22Rv1 (cell line): ENCODE measurements around the gene B3GLCT.
A peak's percentile ranks its signal among the peaks of the same experiment; 100 is the strongest.

Experiments used
- H3K27ac ChIP-seq: fragments of 450-650 bp; 2 replicates; pipeline ENCODE4 v1.5.1; 2017
- CTCF ChIP-seq: fragments of 450-650 bp; IDR thresholded peaks from 2 replicates; pipeline ENCODE4 v1.5.1; 2017; ENCODE audit warnings: mild to moderate bottlenecking
- ZFX ChIP-seq: fragments of 450-650 bp; IDR thresholded peaks from 2 replicates; pipeline ENCODE4 v1.6.1; 2017; ENCODE audit warnings: antibody characterized with exemption, borderline replicate concordance

The B3GLCT gene

DNA sequence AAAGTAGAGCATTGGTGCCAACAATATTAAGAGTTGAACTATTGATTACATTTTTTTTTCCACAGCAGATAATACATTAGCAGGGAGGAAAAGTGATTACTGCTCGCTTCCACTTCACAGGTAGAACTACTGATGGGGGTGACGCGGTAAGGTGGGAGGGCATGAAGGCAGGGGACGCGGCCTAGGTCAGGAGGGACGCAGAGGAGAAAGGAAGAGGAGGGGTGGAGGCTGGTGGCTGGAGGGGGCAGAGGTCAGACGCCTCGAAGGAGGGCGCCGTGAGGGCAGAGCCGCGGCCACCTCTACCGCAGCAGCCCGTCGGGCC, 287 bp upstream of the B3GLCT start:
- H3K27ac ChIP-seq = peak overlapping the region; percentile 90
- no peak for TF ChIP-seq ZFX
- no peak for TF ChIP-seq CTCF

GRCh38 chr13:31200637-31200971, 829 bp downstream of the B3GLCT start:
- no peak for TF ChIP-seq CTCF
- TF ChIP-seq ZFX = no peak
- peak overlapping the region; percentile 90 for H3K27ac ChIP-seq

- TF ChIP-seq ZFX (no peak), CTCF (no peak)
- H3K27ac ChIP-seq = no peak overlapping the region
Measured at GRCh38 chr13:31201341-31202031, 1.7 kb downstream of the B3GLCT start.

DNA sequence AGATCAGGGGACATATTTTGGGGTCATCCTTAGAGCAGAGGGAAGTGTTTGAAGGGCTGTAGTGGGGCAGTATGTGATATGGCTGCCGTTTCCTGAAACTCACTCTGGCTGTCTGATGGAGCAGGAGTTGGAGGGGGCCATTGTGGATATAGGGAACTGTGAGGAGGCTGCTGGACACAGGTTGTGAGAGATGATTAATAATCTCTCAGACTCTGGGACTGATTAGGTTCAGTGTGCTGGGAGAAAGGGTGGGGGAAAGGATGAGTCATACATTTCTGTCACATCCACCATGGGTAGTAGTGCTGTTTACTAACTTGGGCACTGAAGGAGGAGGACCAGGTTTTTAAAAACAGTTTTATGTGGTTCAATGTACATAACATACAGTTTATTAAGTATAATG, 4.8 kb downstream of the B3GLCT start:
- TF ChIP-seq ZFX (no peak), CTCF (no peak)
- H3K27ac ChIP-seq = no peak overlapping the region

- TF ChIP-seq CTCF (no peak), ZFX (no peak)
- H3K27ac ChIP-seq = peak overlapping the region; percentile 69
Measured at GRCh38 chr13:31207661-31208552, 8.1 kb downstream of the B3GLCT start.

GRCh38 chr13:31208559-31209122, 8.9 kb downstream of the B3GLCT start:
- TF ChIP-seq CTCF = no peak
- no peak for TF ChIP-seq ZFX
- H3K27ac ChIP-seq = peak overlapping the region; percentile 69

- H3K27ac ChIP-seq = peak overlapping the region; percentile 69
- TF ChIP-seq ZFX (no peak), CTCF (no peak)
Measured at GRCh38 chr13:31209172-31209840, 9.5 kb downstream of the B3GLCT start.
